Neutrophil (primary cell): Measurements from ENCODE around the gene TFDP2.
"Not testable (repeated sequence)": the region's sequence is repeated elsewhere in the genome, so short reads cannot be mapped to it uniquely, and the experiment has no call there.

ENCODE experiments used
- H3K27ac ChIP-seq: fragments of 200-600 bp; sonication (generic); 2 replicates; pipeline ENCODE4 v1.5.1; 2016; ENCODE audit warnings: mild to moderate bottlenecking, moderate library complexity
- H3K27me3 ChIP-seq: fragments of 200-600 bp; sonication (generic); 2 replicates; pipeline ENCODE4 v1.6.0; 2016; ENCODE audit warnings: mild to moderate bottlenecking
- H3K36me3 ChIP-seq: fragments of 200-600 bp; sonication (generic); 2 replicates; pipeline ENCODE4 v1.5.1; 2017
- H3K4me1 ChIP-seq, 2 experiments: fragments of 200-600 bp in 1 of 2; sonication (generic) in 1 of 2; 1 replicate in 1 of 2; 2 replicates in 1 of 2; pipeline versions ENCODE4 v1.5.1 to v1.6.1; 2013 to 2016; ENCODE audit warnings: low read depth in 1 of 2, low read length in 1 of 2, mild to moderate bottlenecking in 1 of 2, moderate library complexity in 1 of 2; ENCODE audit not compliant: control insufficient read depth in 1 of 2, insufficient read depth in 1 of 2
- H3K4me3 ChIP-seq, 2 experiments: fragments of 200-600 bp in 1 of 2; sonication (generic) in 1 of 2; 1 replicate in 1 of 2; 2 replicates in 1 of 2; pipeline ENCODE4 v1.5.1; 2013 to 2016; ENCODE audit warnings: low read depth in 1 of 2, low read length in 1 of 2, mild to moderate bottlenecking in 1 of 2, moderate library complexity in 1 of 2
- H3K9me3 ChIP-seq: fragments of 200-600 bp; sonication (generic); 2 replicates; pipeline ENCODE4 v1.5.1; 2016
- TF ChIP-seq, protein P1 (sequence below): fragments of 200-600 bp; sonication (generic); IDR thresholded peaks from 2 replicates; pipeline ENCODE4 v1.5.1; 2016; ENCODE audit warnings: antibody characterized with exemption

TFDP2 gene

DNA sequence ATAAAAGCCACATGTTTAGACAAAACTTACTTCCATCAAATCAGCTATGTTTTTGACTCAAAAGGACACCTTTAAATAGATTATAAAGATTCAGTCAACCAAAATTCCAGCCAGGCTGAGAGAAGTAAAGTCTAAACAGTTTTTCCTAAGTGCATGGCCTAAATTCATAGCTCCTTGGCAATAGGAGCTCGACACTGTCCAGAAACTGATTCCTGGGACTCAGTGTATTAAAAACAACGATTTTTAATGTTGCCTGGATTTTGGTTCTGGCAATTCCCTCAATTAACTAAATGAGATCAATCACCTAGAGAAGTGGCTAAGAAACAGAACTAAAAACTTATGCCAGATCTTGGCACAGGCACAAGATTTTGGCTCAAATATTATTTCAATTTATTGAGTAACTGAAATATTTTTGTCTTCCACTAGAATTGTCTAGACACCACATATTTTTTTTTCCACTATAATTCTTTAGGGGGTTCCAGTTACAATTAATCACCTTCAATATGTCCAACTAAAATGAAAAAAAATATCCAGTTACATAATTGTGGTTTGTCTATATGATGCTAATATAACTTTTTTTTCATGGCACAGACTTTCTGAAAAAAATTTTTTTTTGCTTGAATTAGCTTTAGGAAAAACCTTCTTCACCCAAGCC, 135.9 kb downstream of the TFDP2 start:
- TF ChIP-seq, protein P1, sequence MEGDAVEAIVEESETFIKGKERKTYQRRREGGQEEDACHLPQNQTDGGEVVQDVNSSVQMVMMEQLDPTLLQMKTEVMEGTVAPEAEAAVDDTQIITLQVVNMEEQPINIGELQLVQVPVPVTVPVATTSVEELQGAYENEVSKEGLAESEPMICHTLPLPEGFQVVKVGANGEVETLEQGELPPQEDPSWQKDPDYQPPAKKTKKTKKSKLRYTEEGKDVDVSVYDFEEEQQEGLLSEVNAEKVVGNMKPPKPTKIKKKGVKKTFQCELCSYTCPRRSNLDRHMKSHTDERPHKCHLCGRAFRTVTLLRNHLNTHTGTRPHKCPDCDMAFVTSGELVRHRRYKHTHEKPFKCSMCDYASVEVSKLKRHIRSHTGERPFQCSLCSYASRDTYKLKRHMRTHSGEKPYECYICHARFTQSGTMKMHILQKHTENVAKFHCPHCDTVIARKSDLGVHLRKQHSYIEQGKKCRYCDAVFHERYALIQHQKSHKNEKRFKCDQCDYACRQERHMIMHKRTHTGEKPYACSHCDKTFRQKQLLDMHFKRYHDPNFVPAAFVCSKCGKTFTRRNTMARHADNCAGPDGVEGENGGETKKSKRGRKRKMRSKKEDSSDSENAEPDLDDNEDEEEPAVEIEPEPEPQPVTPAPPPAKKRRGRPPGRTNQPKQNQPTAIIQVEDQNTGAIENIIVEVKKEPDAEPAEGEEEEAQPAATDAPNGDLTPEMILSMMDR: no peak
- Histone ChIP-seq H3K27me3 (no peaks in the 10 kb centered on the region), H3K36me3 (no peaks in the 10 kb centered on the region), H3K27ac (no peak overlapping the region), H3K4me3 (no peak overlapping the region), H3K9me3 (no peaks in the 10 kb centered on the region), H3K4me1 (no peaks in the 10 kb centered on the region)

DNA sequence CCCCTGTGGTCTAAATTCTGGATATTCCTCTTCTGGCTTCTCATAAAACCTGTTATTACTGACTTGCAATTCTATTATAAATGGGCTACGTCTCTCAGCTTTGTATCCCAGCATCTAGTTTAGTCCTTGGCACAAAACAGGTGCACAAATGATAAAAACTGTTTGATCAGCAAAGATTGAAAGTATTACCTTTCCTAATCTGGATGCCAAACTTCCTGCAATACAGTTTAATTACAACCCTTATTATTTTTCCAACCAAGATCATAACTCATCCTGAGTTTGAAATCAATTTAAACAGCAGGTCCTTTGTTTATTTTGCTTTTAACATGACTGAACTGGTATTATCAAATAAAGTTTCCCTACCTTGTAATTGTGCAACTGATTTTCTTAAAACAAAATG, 140.3 kb downstream of the TFDP2 start:
- TF ChIP-seq, protein P1: no peak
- Histone ChIP-seq H3K4me1 (no peaks in the 10 kb centered on the region), H3K4me3 (no peak overlapping the region), H3K9me3 (no peaks in the 10 kb centered on the region), H3K27ac (no peak overlapping the region), H3K36me3 (peaks cover 11% of the 10 kb centered on the region), H3K27me3 (no peaks in the 10 kb centered on the region)

DNA sequence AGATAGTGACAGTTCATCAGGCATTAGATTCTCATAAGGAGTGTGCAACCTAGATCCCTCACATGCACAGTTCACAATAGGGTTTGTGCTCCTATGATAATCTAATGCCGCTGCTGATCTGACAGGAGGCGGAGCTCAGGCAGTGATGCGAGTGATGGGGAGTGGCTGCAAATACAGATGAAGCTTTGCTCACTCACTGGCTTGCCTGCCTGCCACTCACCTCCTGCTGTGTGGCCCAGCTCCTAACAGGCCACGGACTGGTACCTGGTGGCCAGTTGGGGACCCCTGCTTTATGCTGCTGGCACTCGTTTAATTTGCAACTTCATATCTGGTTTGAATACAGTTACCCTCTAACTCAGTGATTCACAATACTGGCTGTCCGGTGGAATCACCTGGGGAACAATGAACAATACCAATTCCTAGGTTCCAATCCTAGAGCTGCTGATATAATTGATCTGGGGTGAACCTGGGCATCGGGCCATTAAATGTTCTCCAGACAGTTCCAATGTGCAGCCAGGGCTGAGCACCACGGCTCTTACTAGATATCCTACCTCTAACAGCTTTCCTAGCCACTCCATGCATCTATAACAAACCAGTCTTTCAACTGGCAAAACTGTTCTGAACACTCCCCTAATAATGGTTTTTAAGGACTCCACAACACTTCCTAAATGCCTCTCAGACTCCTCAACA, 141.5 kb downstream of the TFDP2 start:
- no peak overlapping the region for H3K27ac ChIP-seq
- H3K36me3 ChIP-seq: peaks cover 12% of the 10 kb centered on the region
- H3K4me1 ChIP-seq: no peaks in the 10 kb centered on the region
- H3K9me3 ChIP-seq: no peaks in the 10 kb centered on the region
- TF ChIP-seq, protein P1: no peak
- H3K4me3 ChIP-seq: no peak overlapping the region
- H3K27me3 ChIP-seq: no peaks in the 10 kb centered on the region

DNA sequence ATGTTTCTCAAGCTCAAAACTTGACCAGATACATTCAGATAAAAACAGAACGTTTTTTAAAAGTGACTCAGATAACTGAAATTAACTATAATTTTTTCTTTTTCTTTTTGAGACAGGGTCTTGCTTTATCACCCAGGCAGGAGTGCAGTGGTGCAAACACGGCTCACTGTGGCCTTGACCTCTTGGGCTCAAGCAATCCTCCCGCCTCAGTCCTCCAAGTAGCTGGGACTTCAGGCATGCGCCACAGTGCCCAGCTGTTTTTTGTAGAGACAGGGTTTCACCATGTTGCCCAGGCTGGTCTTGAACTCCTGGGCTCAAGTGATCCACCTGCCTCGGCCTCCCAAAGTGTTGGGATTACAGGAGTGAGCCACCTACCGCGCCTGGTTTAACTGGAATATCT, 144.4 kb downstream of the TFDP2 start:
- not testable (repeated sequence) for H3K27ac ChIP-seq
- peaks cover 16% of the 10 kb centered on the region for H3K36me3 ChIP-seq

DNA sequence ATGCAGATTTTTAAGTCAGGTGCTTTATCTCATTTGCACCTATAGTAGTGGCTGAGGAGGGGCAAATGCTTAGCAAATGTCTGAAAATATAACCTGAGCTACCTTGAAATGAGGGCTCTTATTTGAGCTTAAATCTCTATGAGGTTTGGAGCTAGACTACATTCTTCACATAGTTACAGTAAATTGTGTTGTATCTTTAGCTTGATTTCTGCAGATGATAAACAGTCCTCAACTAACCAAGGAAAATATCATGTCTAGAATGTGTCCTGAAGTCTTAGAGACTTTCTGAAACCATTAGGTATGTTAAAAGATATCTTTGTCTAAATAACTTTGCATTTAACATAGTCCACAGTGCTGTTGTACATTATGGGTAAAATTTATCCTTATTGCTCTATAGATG, 145.3 kb downstream of the TFDP2 start:
- TF ChIP-seq, protein P1: no peak

More for the DNA sequence above, 144.4 kb downstream of the TFDP2 start:
- not testable (repeated sequence) for H3K4me3 ChIP-seq, H3K27me3 ChIP-seq, H3K4me1 ChIP-seq, H3K9me3 ChIP-seq

DNA sequence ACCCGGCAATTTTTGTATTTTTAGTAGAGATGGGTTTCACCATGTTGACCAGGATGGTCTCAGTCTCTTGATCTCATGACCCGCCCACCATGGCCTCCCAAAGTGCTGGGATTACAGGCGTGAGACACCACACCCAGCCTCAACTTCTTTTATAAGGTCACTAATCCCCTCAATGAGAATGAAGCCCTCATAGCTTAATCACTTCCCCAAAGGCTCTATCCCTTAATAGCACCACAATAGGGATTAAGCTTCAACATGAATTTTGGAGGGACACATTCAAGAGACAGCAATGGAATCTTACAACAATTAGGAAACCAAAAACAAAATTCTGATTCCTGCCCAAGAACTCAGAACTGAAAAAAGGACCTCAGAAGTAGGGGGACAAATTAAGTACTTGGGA, 146.1 kb downstream of the TFDP2 start:
- Histone ChIP-seq H3K4me1 (no peaks in the 10 kb centered on the region), H3K36me3 (peaks cover 16% of the 10 kb centered on the region), H3K27me3 (no peaks in the 10 kb centered on the region), H3K4me3 (no peak overlapping the region), H3K27ac (no peak overlapping the region), H3K9me3 (no peaks in the 10 kb centered on the region)
- TF ChIP-seq, protein P1: no peak

More for the DNA sequence above, 145.3 kb downstream of the TFDP2 start:
- no peaks in the 10 kb centered on the region for H3K27me3 ChIP-seq
- no peak overlapping the region for H3K27ac ChIP-seq
- no peak overlapping the region for H3K4me3 ChIP-seq
- peaks cover 16% of the 10 kb centered on the region for H3K36me3 ChIP-seq
- no peaks in the 10 kb centered on the region for H3K9me3 ChIP-seq
- no peaks in the 10 kb centered on the region for H3K4me1 ChIP-seq
